Keratinocyte (primary cell): ENCODE results near the gene TRAF7. TPM values are rescaled to one million over a fixed set of nuclear protein-coding genes. Genes with fewer than 3 reads are reported as not detected.

ENCODE experiments used
- DNase-seq: peaks from one replicate; pipeline ENCODE4 v3.0.0-alpha.2; 2011; ENCODE audit warnings: low read depth, missing footprints, low spot score
- FAIRE-seq: peaks from 2 replicates; lab custom pipeline; 2011; peaks lifted over from hg19 to GRCh38; lab: Jason Lieb, UNC
- H2AFZ ChIP-seq: 2 replicates; pipeline ENCODE4 v1.6.0; 2012; ENCODE audit warnings: low read length, control low read depth, inconsistent platforms; ENCODE audit not compliant: control insufficient read depth
- H3K27ac ChIP-seq: 2 replicates; pipeline ENCODE4 v1.5.1; 2011; ENCODE audit warnings: low read length; ENCODE audit not compliant: control insufficient read depth, insufficient read depth
- H3K27me3 ChIP-seq: 3 replicates; pipeline ENCODE4 v1.6.0; 2011; ENCODE audit warnings: low read length; ENCODE audit not compliant: control insufficient read depth, insufficient read depth; ENCODE audit errors: extremely low read depth
- H3K36me3 ChIP-seq, 2 experiments: 2 replicates in 1 of 2; 3 replicates in 1 of 2; pipeline ENCODE4 v1.5.1; 2011; ENCODE audit warnings: low read length in 2 of 2, mild to moderate bottlenecking in 1 of 2; ENCODE audit not compliant: control insufficient read depth in 2 of 2, insufficient read depth in 2 of 2; ENCODE audit errors: extremely low read depth in 1 of 2
- H3K4me1 ChIP-seq: 3 replicates; pipeline ENCODE4 v1.5.1; 2011; ENCODE audit warnings: low read length; ENCODE audit not compliant: control insufficient read depth, insufficient read depth; ENCODE audit errors: extremely low read depth
- H3K4me2 ChIP-seq: 3 replicates; pipeline ENCODE4 v1.6.0; 2011; ENCODE audit warnings: low read depth, low read length; ENCODE audit not compliant: control insufficient read depth, insufficient read depth; ENCODE audit errors: extremely low read depth
- H3K4me3 ChIP-seq, 3 experiments: fragments of 200-600 bp in 1 of 3; sonication (generic) in 1 of 3; 2 replicates in 2 of 3; 3 replicates in 1 of 3; pipeline ENCODE4 v1.5.1; 2011 to 2016; ENCODE audit warnings: low read length in 3 of 3, mild to moderate bottlenecking in 3 of 3, control low read depth in 2 of 3, inconsistent platforms in 1 of 3, low read depth in 1 of 3, mixed read lengths in 1 of 3, mixed run types in 1 of 3, moderate library complexity in 1 of 3; ENCODE audit not compliant: control insufficient read depth in 2 of 3, insufficient read depth in 2 of 3; ENCODE audit errors: extremely low read depth in 1 of 3
- H3K79me2 ChIP-seq: 2 replicates; pipeline ENCODE4 v1.6.0; 2012; ENCODE audit warnings: low read length; ENCODE audit not compliant: control insufficient read depth, insufficient read depth
- H3K9ac ChIP-seq: 3 replicates; pipeline ENCODE4 v1.6.0; 2011; ENCODE audit warnings: low read length; ENCODE audit not compliant: control insufficient read depth, insufficient read depth; ENCODE audit errors: extremely low read depth
- H3K9me1 ChIP-seq: 3 replicates; pipeline ENCODE4 v1.6.0; 2011; ENCODE audit warnings: low read length; ENCODE audit not compliant: control insufficient read depth, insufficient read depth; ENCODE audit errors: extremely low read depth
- H3K9me3 ChIP-seq: 2 replicates; pipeline ENCODE4 v1.5.1; 2012; ENCODE audit warnings: low read depth, low read length; ENCODE audit not compliant: control insufficient read depth
- H4K20me1 ChIP-seq: 3 replicates; pipeline ENCODE4 v1.6.0; 2011; ENCODE audit warnings: low read length; ENCODE audit not compliant: control insufficient read depth, insufficient read depth; ENCODE audit errors: extremely low read depth
- CTCF ChIP-seq, 3 experiments: IDR thresholded peaks in 1 of 3; conservative IDR thresholded peaks in 1 of 3; optimal IDR thresholded peaks in 1 of 3; 2 replicates in 2 of 3; 3 replicates in 1 of 3; pipeline versions ENCODE3 to v1.5.1; 2011; ENCODE audit warnings: low read length in 3 of 3, mild to moderate bottlenecking in 3 of 3, moderate library complexity in 2 of 3, control low read depth in 1 of 3, inconsistent platforms in 1 of 3; ENCODE audit not compliant: insufficient read depth in 2 of 3; ENCODE audit errors: extremely low read depth in 1 of 3
- EZH2 ChIP-seq: IDR thresholded peaks from one replicate; pipeline ENCODE4 v1.6.1; 2012; ENCODE audit warnings: inconsistent platforms, mild to moderate bottlenecking, low read length, moderate library complexity
- dilution Hi-C: fragments of 300-500 bp; cut with MboI; formaldehyde crosslinking; loops from one replicate; pipeline ENCODE4 v1.7.0; 2020; ENCODE audit warnings: low sequenced_read_pairs; ENCODE audit not compliant: extremely low pct_ligation_motif_present
- polyA plus RNA-seq, 5 experiments: library from polyadenylated mRNA; depleted of rRNA in 3 of 5; stranded (reverse) in 3 of 5; stranded (forward) in 1 of 5; unstranded in 1 of 5; fragments of >200 nt; gene quantifications; 1 replicate in 1 of 5; 2 replicates in 3 of 5; 3 replicates in 1 of 5; pipeline versions ENCODE4 v1.2.1 to v1.2.3, GENCODE V29; 2011 to 2012; ENCODE audit warnings: missing spikeins in 2 of 5, low read depth in 1 of 5, low replicate concordance in 1 of 5

Gene TRAF7
- polyA plus RNA-seq, 1 donor (not counting 4 experiments of a cell fraction or from before 2014, with no cell fraction given): 38.4 TPM

- Histone ChIP-seq H3K9ac (peak overlapping the region; percentile 78), H3K4me2 (peak overlapping the region; percentile 79), H3K9me3 (no peaks in the 10 kb centered on the region), H3K79me2 (peaks cover 20% of the 10 kb centered on the region), H3K9me1 (no peaks in the 10 kb centered on the region), H3K4me1 (peaks cover 13% of the 10 kb centered on the region), H3K36me3 (peaks cover 8 to 19% of the 10 kb centered on the region in 2 experiments), H3K27me3 (no peaks in the 10 kb centered on the region), H3K27ac (no peak overlapping the region), H3K4me3 (peak overlapping the region; percentile 55 to 75 (median 61)), H2AFZ (no peak overlapping the region), H4K20me1 (no peaks in the 10 kb centered on the region)
- dilution Hi-C loops: no loop called here
- FAIRE-seq (no peak), DNase-seq (no peak)
- no peak for TF ChIP-seq EZH2
- TF ChIP-seq CTCF (optimal IDR thresholded peaks at IDR 0.05 in 1 of 3, IDR thresholded peaks at IDR 0.05 in 1 of 3, conservative IDR thresholded peaks at IDR 0.05 in 1 of 3; ENCODE audit: extremely low read depth in 1 of 3, insufficient read depth in 2 of 3, low read length in 3 of 3): no peak
These were observed 57.1 kb downstream of the TRAF7 start for GRCh38 chr16:2212362-2213324.

- peaks cover 20% of the 10 kb centered on the region for H3K79me2 ChIP-seq
- H3K9ac ChIP-seq: peak overlapping the region; percentile 78
- no peaks in the 10 kb centered on the region for H3K27me3 ChIP-seq
- H3K4me2 ChIP-seq: peak overlapping the region; percentile 79
- peak overlapping the region; percentile 31 for H3K27ac ChIP-seq
- peak overlapping the region; percentile 61 to 80 (median 75) for H3K4me3 ChIP-seq
- peaks cover 3 to 15% of the 10 kb centered on the region in 2 experiments for H3K36me3 ChIP-seq
- H2AFZ ChIP-seq: peak overlapping the region; percentile 51
- H3K9me1 ChIP-seq: no peaks in the 10 kb centered on the region
- no peaks in the 10 kb centered on the region for H4K20me1 ChIP-seq
- DNase-seq (no peak), FAIRE-seq (no peak)
- no peaks in the 10 kb centered on the region for H3K9me3 ChIP-seq
- peaks cover 13% of the 10 kb centered on the region for H3K4me1 ChIP-seq
- TF ChIP-seq EZH2 (no peak), CTCF (optimal IDR thresholded peaks at IDR 0.05 in 1 of 3, IDR thresholded peaks at IDR 0.05 in 1 of 3, conservative IDR thresholded peaks at IDR 0.05 in 1 of 3; ENCODE audit: extremely low read depth in 1 of 3, insufficient read depth in 2 of 3, low read length in 3 of 3) (no peak)
- dilution Hi-C loops: no loop called here
These were observed 58.5 kb downstream of the TRAF7 start for GRCh38 chr16:2213817-2214718.
